GM18526 (cell line): ENCODE results near the gene TBL1X.

Source experiments
- POLR2A ChIP-seq: IDR thresholded peaks from 3 replicates; pipeline ENCODE4 v1.6.1; 2011; ENCODE audit not compliant: insufficient read length; ENCODE audit errors: extremely low read depth

The TBL1X gene

DNA sequence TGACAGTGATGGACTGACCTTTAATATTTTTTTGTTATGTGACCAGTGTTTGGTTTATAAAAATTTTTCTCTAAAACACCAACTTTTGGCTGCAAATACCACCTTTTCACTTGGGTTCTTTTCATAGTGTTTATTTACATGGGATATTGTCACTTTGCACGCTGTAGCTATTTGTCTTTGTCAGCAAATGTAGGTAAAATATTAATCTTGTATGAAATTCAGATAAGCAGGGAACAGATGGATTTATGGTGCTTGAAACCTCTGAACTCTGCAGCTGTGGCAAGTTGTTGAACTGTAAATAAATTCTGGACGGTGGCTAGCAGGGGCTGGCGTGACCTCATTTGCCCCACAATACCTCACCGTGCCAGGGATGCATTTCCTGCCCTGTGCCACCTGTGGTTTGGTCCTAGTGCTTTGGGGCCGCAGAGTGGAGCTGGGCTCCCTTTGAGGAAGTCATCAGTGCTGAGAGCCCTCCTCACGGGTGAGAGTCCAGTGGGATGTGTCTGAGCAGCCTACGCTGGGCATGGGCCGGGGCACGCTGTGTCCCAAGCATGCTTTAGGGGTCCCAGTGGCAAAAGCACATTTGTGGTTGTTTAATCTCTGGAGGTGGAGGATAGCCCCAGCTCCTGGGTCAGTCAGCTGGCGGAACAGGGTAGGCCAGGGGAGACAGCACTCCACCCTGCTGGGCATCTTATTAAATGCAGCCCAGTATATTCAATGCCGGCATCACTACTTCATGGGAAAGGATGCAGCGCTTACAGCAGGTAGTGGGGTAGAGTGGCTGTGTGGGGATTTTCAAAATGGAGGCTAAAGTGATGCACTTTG is 108.6 kb downstream of the TBL1X start:
- no peak for TF ChIP-seq POLR2A

DNA sequence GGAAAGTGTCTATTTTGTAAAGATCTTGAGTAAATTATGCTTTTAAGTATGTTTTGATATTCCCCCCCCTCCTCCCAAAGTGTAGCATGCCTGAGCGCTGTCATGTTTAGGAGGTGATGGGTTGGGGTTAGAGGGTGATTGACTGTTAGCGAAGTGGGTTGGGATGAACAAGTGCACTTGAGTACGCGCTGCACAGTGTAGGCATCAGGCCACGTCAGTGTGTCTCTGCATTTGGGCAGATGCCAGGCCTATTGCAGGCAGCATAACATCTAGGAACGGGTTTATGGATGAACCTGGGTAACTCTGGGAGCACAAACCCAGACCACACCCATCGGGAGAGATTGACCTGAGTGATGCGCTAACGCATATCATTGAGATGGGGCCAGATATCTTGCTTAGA is 111.2 kb downstream of the TBL1X start:
- TF ChIP-seq POLR2A = no peak

DNA sequence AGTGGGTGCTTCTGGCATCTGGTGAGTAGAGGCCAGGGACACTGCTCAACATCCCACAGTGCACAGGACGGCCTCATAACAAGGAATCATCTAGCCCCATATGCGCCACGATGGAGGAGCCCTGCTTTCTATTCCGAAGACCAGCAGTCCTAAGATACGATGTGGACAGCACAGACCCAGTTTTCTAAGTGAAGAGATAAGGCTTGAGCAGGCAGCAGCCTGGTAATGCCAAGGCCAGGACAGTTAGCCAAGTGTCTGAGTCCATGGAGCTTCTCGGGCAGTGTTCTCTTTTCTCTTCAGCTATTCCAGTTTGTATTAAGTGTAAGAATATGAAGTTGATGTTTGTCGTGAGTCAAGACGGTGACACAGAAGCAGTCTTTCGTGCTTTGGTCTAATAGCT is 112.7 kb downstream of the TBL1X start:
- no peak for TF ChIP-seq POLR2A

DNA sequence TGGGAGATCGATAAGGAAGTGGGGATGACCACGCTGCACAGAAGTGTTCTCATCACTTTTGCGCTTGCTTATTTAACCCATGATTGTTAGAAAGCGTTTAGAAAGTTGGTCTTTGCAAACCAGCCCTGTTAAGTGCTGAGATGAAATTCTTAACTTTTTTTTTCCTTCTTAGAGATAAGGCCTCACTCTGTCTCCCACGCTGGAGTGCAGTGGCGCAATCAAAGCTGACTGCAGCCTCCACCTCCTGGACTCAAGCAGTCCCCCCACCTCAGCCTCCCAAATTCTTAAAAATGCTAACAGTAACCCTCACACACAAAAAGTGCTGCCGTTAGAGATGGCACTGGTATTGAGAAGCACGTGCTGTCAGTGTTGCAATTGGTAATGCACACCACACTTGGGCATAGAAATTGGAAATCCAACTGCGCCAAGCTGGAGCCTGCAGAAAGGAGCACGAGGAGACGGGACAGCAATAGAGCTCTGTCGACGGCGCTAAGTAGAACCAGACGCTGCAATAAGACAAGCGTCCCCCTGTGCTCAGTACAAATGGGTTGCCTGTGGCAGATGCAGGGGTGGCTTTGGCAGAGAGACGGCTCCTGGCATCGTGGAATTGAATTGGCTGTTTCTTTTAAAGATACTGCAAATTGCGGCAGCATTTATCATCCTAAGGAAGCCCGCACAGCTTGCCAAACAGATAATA is 113.4 kb downstream of the TBL1X start:
- TF ChIP-seq POLR2A = no peak

DNA sequence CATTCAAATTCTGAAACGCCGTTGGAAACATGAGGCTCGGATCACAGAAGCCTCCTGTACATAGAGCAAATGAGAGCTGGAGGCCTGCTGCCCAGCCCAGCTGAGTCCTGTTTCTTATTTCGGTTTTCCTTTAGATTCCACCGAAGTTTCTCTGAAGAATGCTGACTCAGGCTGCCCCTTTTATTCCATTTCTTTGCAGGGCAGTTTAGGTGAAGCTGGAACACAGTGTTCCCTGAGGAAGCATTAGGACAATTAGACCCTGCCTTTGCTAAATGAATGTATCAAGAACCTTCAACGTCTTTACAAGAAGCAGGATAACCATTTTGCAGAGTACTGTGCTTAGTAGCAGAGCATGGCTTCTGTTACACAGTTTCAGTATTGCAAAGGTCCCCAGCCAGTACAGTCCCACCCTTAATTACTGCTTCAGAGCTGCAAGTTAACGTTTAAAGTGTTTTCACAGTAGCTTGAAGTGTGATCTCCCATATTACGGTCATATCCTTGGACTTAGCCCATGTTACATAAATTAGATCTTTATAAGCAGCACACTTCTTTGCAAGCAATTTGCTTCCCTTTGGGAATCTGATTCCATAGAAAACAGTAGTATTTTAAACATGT is 117.0 kb downstream of the TBL1X start:
- no peak for TF ChIP-seq POLR2A

DNA sequence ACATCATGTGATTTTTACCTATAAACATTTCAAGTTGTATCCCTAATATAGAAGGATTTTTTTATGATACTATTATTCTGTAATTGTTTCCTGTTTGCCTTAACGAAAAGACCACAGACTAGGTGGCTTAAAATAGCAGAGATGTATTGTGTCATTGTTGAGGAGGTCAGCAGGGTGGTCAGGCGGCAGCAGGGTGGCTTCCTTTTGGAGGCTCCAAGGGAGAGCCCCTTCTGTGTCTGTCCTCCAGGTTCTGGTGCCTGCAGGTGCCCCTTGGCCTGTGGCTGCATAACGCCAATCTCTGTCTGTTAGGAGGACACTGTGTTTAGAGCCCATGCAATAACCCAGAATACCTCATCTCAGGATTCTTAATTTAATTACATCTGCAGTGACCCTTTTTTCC is 118.1 kb downstream of the TBL1X start:
- TF ChIP-seq POLR2A = no peak

DNA sequence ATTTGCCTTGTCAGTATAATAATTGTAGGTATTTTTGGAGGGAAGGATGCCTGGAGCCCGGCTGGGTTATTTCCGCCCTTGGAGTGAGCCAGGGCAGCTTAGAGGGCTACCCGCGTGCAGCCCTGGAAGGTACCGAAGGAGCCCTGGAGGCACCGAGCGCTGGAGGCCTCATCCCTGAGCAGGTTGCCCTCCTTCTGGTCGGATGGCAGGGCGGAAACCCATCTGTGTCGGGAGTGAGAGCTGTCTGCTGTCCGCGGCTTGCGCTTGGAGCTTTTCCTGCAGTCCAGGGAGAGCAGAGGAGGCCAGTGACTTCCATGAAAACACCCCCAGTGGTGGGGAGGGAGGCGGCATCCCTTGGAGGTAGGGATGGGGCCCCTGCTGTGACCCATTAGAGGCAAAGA is 122.1 kb downstream of the TBL1X start:
- TF ChIP-seq POLR2A = no peak

DNA sequence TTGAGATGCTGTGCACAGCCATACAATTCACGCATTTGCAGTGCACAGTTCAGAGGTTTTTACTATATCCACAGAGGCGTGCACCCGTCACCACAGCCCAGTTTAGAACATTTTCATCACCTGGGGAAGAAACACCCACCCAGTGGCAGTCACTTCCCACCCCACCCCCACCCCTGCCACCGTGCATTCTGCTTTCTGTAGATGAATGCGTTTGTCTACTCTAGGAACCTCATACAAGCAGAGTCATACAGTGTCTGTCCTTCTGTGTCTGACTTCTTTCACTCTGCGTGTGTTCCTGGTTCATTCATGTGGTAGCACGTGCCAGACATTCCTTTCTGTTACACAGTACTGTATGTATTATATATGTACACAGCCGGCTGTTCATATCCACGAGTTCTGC is 122.8 kb downstream of the TBL1X start:
- TF ChIP-seq POLR2A = no peak

DNA sequence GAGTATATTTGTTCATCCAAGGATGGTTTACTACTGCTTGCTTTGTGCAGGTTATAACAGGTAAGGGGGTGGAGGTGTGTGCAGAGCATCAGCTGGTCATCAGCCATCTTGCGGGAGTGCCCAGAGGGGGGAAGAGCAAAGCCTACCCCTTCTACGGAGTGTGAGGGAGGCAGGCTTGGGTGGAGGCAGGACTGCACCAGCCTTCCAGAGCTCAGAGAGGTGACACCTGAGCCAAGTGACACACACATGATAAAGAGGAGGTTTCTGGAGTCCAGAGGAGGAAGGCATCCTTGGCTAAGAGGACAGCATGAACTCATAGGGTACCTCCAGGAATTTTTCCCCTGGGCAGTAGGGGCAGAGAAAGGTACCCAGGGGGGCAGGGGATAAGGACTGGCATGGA is 126.6 kb downstream of the TBL1X start:
- no peak for TF ChIP-seq POLR2A

DNA sequence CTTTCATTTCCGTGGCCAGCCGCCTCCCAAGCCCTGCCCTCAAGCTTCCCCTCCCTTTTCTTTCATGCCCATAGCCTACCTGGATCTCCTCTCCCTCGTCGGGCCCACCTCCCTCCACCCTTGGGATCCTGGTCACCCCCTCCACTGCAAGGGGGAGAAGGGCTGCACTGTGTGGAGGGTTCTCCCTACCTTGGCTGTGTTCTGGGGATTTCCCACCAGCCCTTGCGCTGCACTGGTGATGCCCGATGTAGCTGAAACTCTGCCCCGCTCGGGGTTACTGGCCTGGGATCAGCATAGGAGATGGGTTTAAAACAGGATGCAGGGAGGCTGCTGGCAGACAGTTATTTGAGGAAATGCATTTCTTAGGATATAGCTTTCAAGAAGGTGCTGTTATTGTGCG is 128.9 kb downstream of the TBL1X start:
- TF ChIP-seq POLR2A = no peak

DNA sequence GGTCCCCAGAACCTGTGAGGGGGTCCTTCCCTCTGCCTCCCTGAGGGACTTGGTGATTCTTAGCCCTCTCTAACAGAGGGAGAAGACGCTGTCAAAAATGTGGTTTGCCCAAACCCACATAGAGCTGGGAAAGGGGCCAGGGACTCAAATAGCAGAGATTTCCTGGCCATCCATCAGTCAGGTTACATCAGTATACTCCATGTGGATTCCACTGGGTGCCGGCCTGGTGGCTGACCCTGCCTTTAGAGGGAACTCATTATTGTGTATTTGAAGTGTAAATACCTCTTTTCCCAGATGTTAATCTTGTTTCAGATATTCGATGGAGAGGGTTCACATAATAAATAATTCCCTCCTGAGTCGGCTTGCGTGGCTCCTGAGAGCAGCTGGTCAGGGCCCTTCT is 130.3 kb downstream of the TBL1X start:
- TF ChIP-seq POLR2A = no peak

DNA sequence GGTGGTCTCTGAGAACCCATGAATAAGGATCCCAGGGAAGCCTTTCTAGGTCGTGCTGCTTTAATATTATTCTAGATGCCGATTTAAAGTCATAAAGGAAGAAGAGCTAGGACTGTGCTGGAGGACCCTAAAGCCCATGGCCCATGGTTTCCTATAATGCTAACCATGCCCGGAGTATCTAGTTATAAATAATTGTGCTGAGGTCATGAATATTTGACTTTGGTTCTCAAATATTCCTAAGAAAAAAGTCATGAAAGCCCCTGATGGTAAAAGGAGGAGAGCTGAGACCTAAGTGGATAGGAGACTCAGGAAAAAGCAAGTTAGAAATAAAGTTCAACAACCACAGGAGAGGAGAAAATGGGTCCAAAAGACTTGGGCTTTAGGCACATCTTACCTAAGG is 132.0 kb downstream of the TBL1X start:
- no peak for TF ChIP-seq POLR2A

DNA sequence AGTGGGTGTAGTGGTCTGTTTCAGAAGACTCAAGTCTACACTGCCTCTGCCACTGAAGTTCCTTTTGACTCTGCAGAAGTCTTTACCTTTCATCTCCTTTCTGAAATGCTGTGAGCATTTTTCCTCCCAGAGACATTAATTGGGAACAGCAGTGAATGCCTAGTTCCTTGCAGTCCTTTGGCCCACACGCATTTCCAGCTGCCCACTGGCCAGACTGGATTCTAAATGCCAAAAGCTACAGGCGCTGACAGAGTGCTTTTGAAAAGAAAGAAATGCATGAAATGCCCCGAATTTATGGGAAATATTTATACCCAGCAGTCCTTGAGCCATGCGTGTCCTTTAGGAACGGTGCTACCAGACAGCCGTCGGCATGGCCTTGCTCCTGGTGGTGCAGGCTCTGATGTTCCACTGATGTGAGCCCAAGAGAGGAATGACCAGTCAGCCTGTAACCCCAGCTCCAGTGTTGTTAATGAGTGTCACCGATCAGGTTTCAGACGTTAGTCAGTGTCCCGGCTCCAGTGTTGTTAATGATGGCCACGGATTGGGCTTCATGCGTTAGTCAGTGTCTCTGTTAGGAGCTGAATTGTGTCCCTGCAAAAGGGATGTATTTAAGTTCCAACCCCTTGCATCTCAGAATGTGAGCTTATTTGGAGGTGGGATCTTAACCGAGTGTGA is 132.6 kb downstream of the TBL1X start:
- TF ChIP-seq POLR2A = no peak

DNA sequence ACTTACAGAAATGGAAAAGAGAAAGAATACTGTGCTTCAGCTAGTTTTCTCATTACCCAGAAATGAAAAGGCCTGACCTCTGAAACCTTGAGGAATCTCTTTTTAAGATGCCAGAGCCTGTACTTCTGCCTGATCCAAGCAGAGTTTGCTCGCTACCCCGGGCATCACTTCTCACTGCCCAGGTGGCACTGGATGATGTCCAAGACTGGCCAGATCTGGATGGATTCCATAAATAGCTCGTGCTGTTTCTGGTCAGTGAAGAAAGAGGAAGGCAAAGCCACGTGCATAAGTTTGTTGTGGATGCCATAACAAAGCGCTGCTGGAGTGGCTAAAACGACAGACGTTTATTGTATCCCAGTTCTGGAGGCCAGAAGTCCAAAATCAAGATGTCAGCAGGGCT is 133.5 kb downstream of the TBL1X start:
- TF ChIP-seq POLR2A = no peak

DNA sequence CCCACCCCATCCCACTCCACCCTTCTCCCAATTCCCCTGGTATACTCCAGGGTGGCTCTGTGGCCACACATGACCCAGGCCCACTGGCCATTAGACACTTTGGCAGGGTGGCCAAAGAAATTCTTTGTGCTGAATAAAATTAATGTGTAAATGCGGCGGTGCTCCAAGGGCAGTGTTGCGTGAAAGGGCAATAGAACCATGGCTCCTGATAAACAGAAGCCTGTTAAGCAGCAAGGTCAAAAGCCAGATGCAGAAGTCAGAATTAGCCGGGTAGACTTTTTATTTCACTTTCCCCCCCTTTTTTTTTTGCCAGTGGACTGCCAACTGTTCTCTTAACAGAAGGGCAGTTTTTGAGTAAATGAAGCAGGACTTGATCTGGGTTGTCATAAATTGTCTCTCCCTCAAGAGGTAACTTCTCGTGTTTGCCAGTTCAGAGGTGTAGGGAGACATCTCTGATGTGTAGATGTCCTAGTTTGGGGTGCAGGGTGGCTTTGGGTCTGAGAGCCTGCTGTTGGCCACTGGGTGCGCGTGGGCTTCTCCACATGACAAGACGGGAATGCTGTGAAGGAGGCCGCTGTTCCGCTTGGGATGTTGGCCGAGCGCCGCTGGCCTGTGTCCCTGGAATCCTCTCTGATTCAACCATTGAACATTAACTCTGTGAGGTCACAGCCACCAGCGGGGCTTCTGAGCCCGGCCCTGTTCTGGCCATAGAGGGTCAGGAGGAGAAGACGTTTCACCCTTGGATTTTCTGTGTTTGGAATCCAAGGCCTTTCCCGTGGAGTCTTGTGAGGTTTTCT is 139.5 kb downstream of the TBL1X start:
- TF ChIP-seq POLR2A = no peak
